Smooth muscle cell of the brain vasculature (primary cell): ENCODE data around the gene PNLIPRP3.

Experiments used
- DNase-seq: peaks from one replicate; pipeline ENCODE4 v3.0.0-alpha.2; 2012; ENCODE audit warnings: low read depth, low spot score

Gene PNLIPRP3

GRCh38 chr10:116450861-116451260, 23.2 kb downstream of the PNLIPRP3 start:
- no peak for DNase-seq

GRCh38 chr10:116451711-116452337, 24.2 kb downstream of the PNLIPRP3 start:
- DNase-seq, result no peak

- DNase-seq, result no peak
Measured at GRCh38 chr10:116452338-116452720, 24.7 kb downstream of the PNLIPRP3 start.

GRCh38 chr10:116457488-116457887, 29.8 kb downstream of the PNLIPRP3 start:
- no peak for DNase-seq

- DNase-seq, result no peak
Measured at GRCh38 chr10:116460219-116460618, 32.6 kb downstream of the PNLIPRP3 start.

- no peak for DNase-seq
Measured at GRCh38 chr10:116461680-116462079, 34.0 kb downstream of the PNLIPRP3 start.

- DNase-seq, result no peak
Measured at GRCh38 chr10:116464257-116464656, 36.6 kb downstream of the PNLIPRP3 start.

- DNase-seq, result no peak
Measured at GRCh38 chr10:116465546-116465945, 37.9 kb downstream of the PNLIPRP3 start.

- no peak for DNase-seq
Measured at GRCh38 chr10:116466715-116467422, 39.2 kb downstream of the PNLIPRP3 start.

- DNase-seq, result no peak
Measured at GRCh38 chr10:116469437-116469836, 41.8 kb downstream of the PNLIPRP3 start.

- DNase-seq, result no peak
Measured at GRCh38 chr10:116470071-116470470, 42.4 kb downstream of the PNLIPRP3 start.

GRCh38 chr10:116470768-116471415, 43.2 kb downstream of the PNLIPRP3 start:
- DNase-seq, result no peak

GRCh38 chr10:116472891-116473290, 45.2 kb downstream of the PNLIPRP3 start:
- no peak for DNase-seq

- DNase-seq, result no peak
Measured at GRCh38 chr10:116475866-116476265, 48.2 kb downstream of the PNLIPRP3 start.

- DNase-seq, result no peak
Measured at GRCh38 chr10:116476461-116476860, 48.8 kb downstream of the PNLIPRP3 start.

- no peak for DNase-seq
Measured at GRCh38 chr10:116477986-116478664, 50.5 kb downstream of the PNLIPRP3 start.

GRCh38 chr10:116486770-116487448, 59.3 kb downstream of the PNLIPRP3 start:
- DNase-seq, result no peak

- DNase-seq, result no peak
Measured at GRCh38 chr10:116487522-116488430, 60.1 kb downstream of the PNLIPRP3 start.

- no peak for DNase-seq
Measured at GRCh38 chr10:116489460-116489859, 61.8 kb downstream of the PNLIPRP3 start.

GRCh38 chr10:116490028-116490662, 62.5 kb downstream of the PNLIPRP3 start:
- DNase-seq, result peak; percentile 3
